ENCODE data around the gene IL17A. TPM values are rescaled to one million over a fixed set of nuclear protein-coding genes. Genes with fewer than 3 reads are reported as not detected.
"Not testable (repeated sequence)": the region's sequence is repeated elsewhere in the genome, so short reads cannot be mapped to it uniquely, and the experiment has no call there.

IL17A gene
- polyA plus RNA-seq, 6 donors from 2014 or later, result 0.13 TPM; not detected in 5

- peaks cover 0 to 1% (median 0%) of the 10 kb centered on the region in 7 donors for H3K9me3 Mint-ChIP-seq
- peaks cover 5 to 11% (median 9%) of the 10 kb centered on the region in 3 donors for H3K27me3 Mint-ChIP-seq
- H3K36me3 Mint-ChIP-seq, result no peaks in the 10 kb centered on the region
- ATAC-seq (ENCODE audit: low read depth in 2 of 2), result no peak
- no peak overlapping the region for H3K4me3 Mint-ChIP-seq
- peak overlapping the region in 1 of 6 donors; percentile 42 for H3K27ac Mint-ChIP-seq
- DNase-seq, result no peak
- H3K4me1 Mint-ChIP-seq, result peaks cover 7 to 16% (median 14%) of the 10 kb centered on the region in 3 donors
Observed at GRCh38 chr6:52154381-52154780, 31.8 kb upstream of the IL17A start.

- Mint-ChIP-seq H3K9me3 (peaks cover 0 to 12% (median 6%) of the 10 kb centered on the region in 7 donors), H3K4me1 (peaks cover 7 to 16% (median 14%) of the 10 kb centered on the region in 3 donors), H3K4me3 (no peak overlapping the region), H3K27me3 (peaks cover 5 to 11% (median 9%) of the 10 kb centered on the region in 3 donors), H3K27ac (peak overlapping the region in 3 of 6 donors; percentile 20 to 81 (median 72)), H3K36me3 (no peaks in the 10 kb centered on the region)
- no peak for DNase-seq
- ATAC-seq (ENCODE audit: low read depth in 2 of 2), result no peak
Observed at GRCh38 chr6:52155791-52156576, 30.2 kb upstream of the IL17A start.

GRCh38 chr6:52157301-52157941 lies 28.8 kb upstream of the IL17A start:
- no peak for ATAC-seq (ENCODE audit: low read depth in 2 of 2)
- peaks cover 0 to 6% (median 5%) of the 10 kb centered on the region in 3 donors for H3K27me3 Mint-ChIP-seq

GRCh38 chr6:52160472-52161104 lies 25.6 kb upstream of the IL17A start:
- DNase-seq, result no peak
- Mint-ChIP-seq H3K27ac (no peak overlapping the region), H3K36me3 (no peaks in the 10 kb centered on the region), H3K4me1 (peaks cover 4 to 10% (median 8%) of the 10 kb centered on the region in 3 donors), H3K27me3 (peaks cover 0 to 3% (median 0%) of the 10 kb centered on the region in 3 donors), H3K9me3 (peaks cover 0 to 22% (median 14%) of the 10 kb centered on the region in 7 donors), H3K4me3 (no peak overlapping the region)
- no peak for ATAC-seq (ENCODE audit: low read depth in 2 of 2)

More at GRCh38 chr6:52157301-52157941, 28.8 kb upstream of the IL17A start:
- H3K4me3 Mint-ChIP-seq, result no peak overlapping the region
- H3K27ac Mint-ChIP-seq, result no peak overlapping the region
- peaks cover 7 to 16% (median 14%) of the 10 kb centered on the region in 3 donors for H3K4me1 Mint-ChIP-seq
- H3K9me3 Mint-ChIP-seq, result peaks cover 0 to 22% (median 14%) of the 10 kb centered on the region in 7 donors
- no peak for DNase-seq
- H3K36me3 Mint-ChIP-seq, result no peaks in the 10 kb centered on the region

- ATAC-seq (ENCODE audit: low read depth in 2 of 2), result no peak
- no peaks in the 10 kb centered on the region for H3K4me1 Mint-ChIP-seq
Observed at GRCh38 chr6:52161689-52162438, 24.3 kb upstream of the IL17A start.

GRCh38 chr6:52162940-52163908 lies 23.0 kb upstream of the IL17A start:
- no peak for ATAC-seq (ENCODE audit: low read depth in 2 of 2)
- no peaks in the 10 kb centered on the region for H3K4me1 Mint-ChIP-seq
- H3K4me3 Mint-ChIP-seq, result no peak overlapping the region
- peak; percentile 1 for DNase-seq
- peaks cover 0 to 30% (median 15%) of the 10 kb centered on the region in 7 donors for H3K9me3 Mint-ChIP-seq
- no peaks in the 10 kb centered on the region for H3K36me3 Mint-ChIP-seq
- peak overlapping the region in 1 of 6 donors; percentile 29 for H3K27ac Mint-ChIP-seq
- H3K27me3 Mint-ChIP-seq, result peaks cover 0 to 3% (median 0%) of the 10 kb centered on the region in 3 donors

More at GRCh38 chr6:52161689-52162438, 24.3 kb upstream of the IL17A start:
- peaks cover 0 to 22% (median 14%) of the 10 kb centered on the region in 7 donors for H3K9me3 Mint-ChIP-seq
- H3K36me3 Mint-ChIP-seq, result no peaks in the 10 kb centered on the region
- H3K27me3 Mint-ChIP-seq, result peaks cover 0 to 3% (median 0%) of the 10 kb centered on the region in 3 donors
- no peak for DNase-seq
- no peak overlapping the region for H3K4me3 Mint-ChIP-seq
- H3K27ac Mint-ChIP-seq, result peak overlapping the region in 1 of 6 donors; percentile 4

GRCh38 chr6:52164319-52165094 lies 21.7 kb upstream of the IL17A start:
- H3K4me3 Mint-ChIP-seq, result no peak overlapping the region
- peaks cover 0 to 38% (median 16%) of the 10 kb centered on the region in 7 donors for H3K9me3 Mint-ChIP-seq
- ATAC-seq (ENCODE audit: low read depth in 2 of 2), result no peak
- H3K27ac Mint-ChIP-seq, result no peak overlapping the region
- no peaks in the 10 kb centered on the region for H3K4me1 Mint-ChIP-seq
- DNase-seq, result no peak
- peaks cover 0 to 6% (median 0%) of the 10 kb centered on the region in 3 donors for H3K27me3 Mint-ChIP-seq
- no peaks in the 10 kb centered on the region for H3K36me3 Mint-ChIP-seq

- Mint-ChIP-seq H3K4me3 (no peak overlapping the region), H3K27me3 (peaks cover 0 to 16% (median 7%) of the 10 kb centered on the region in 3 donors), H3K27ac (no peak overlapping the region), H3K9me3 (peaks cover 0 to 17% (median 4%) of the 10 kb centered on the region in 7 donors), H3K36me3 (no peaks in the 10 kb centered on the region), H3K4me1 (no peaks in the 10 kb centered on the region)
- ATAC-seq (ENCODE audit: low read depth in 2 of 2) (no peak), DNase-seq (no peak)
Observed at GRCh38 chr6:52167267-52167666, 18.9 kb upstream of the IL17A start.

- H3K27ac Mint-ChIP-seq; DNase-seq; H3K4me3 Mint-ChIP-seq; ATAC-seq (ENCODE audit: low read depth in 2 of 2); H3K4me1 Mint-ChIP-seq; H3K36me3 Mint-ChIP-seq: not testable (repeated sequence)
- Mint-ChIP-seq H3K27me3 (peaks cover 0 to 17% (median 7%) of the 10 kb centered on the region in 3 donors), H3K9me3 (peaks cover 0 to 17% (median 4%) of the 10 kb centered on the region in 7 donors)
Observed at GRCh38 chr6:52168351-52168750, 17.8 kb upstream of the IL17A start.

- ATAC-seq (ENCODE audit: low read depth in 2 of 2), result no peak
- DNase-seq, result no peak
- Mint-ChIP-seq H3K9me3 (peaks cover 0 to 4% (median 0%) of the 10 kb centered on the region in 7 donors), H3K27me3 (peaks cover 0 to 17% (median 4%) of the 10 kb centered on the region in 3 donors), H3K27ac (no peak overlapping the region), H3K4me1 (no peaks in the 10 kb centered on the region), H3K36me3 (no peaks in the 10 kb centered on the region), H3K4me3 (no peak overlapping the region)
Observed at GRCh38 chr6:52174118-52174517, 12.1 kb upstream of the IL17A start.

GRCh38 chr6:52176550-52176949 lies 9.6 kb upstream of the IL17A start:
- Mint-ChIP-seq H3K9me3 (no peaks in the 10 kb centered on the region), H3K4me3 (no peak overlapping the region), H3K4me1 (no peaks in the 10 kb centered on the region), H3K27me3 (peaks cover 0 to 6% (median 0%) of the 10 kb centered on the region in 3 donors), H3K27ac (no peak overlapping the region), H3K36me3 (no peaks in the 10 kb centered on the region)
- DNase-seq (no peak), ATAC-seq (ENCODE audit: low read depth in 2 of 2) (no peak)
